Liver (tissue), 9 donors: ENCODE results near the gene WBP2. TPM values are rescaled to one million over a fixed set of nuclear protein-coding genes. Genes with fewer than 3 reads are reported as not detected.
"Not testable (repeated sequence)": the region's sequence is repeated elsewhere in the genome, so short reads cannot be mapped to it uniquely, and the experiment has no call there.

Experiments
- DNase-seq: peaks from one replicate; pipeline ENCODE4 v3.0.0-alpha.2; 2017; ENCODE audit warnings: low spot score
- H3K27ac ChIP-seq, 2 donors: one replicate each; pipeline ENCODE4 v1.7.0; 2013; ENCODE audit warnings: inconsistent platforms in 2 of 2, low read length in 2 of 2, control low read depth in 1 of 2, low read depth in 1 of 2, mild to moderate bottlenecking in 1 of 2
- H3K27me3 ChIP-seq, 4 donors: one replicate each; pipeline versions ENCODE4 v1.6.1 to v1.7.0; 2013; ENCODE audit warnings: low read length in 3 of 4, inconsistent platforms in 1 of 4, mild to moderate bottlenecking in 1 of 4, moderate library complexity in 1 of 4; ENCODE audit not compliant: control insufficient read depth in 4 of 4, insufficient read depth in 4 of 4
- H3K36me3 ChIP-seq, 4 donors: one replicate each; pipeline versions ENCODE4 v1.6.1 to v1.7.0; 2013; ENCODE audit warnings: low read length in 3 of 4, mild to moderate bottlenecking in 3 of 4, low read depth in 1 of 4, moderate library complexity in 1 of 4; ENCODE audit not compliant: control insufficient read depth in 4 of 4, insufficient read depth in 3 of 4
- H3K4me1 ChIP-seq, 4 donors: one replicate each; pipeline versions ENCODE4 v1.6.1 to v1.7.0; 2013; ENCODE audit warnings: low read length in 3 of 4, mild to moderate bottlenecking in 3 of 4, moderate library complexity in 1 of 4; ENCODE audit not compliant: control insufficient read depth in 4 of 4, insufficient read depth in 4 of 4
- H3K4me3 ChIP-seq, 3 donors: one replicate each; pipeline versions ENCODE4 v1.6.1 to v1.7.0; 2013; ENCODE audit warnings: low read length in 3 of 3, control low read depth in 1 of 3, low read depth in 1 of 3, mild to moderate bottlenecking in 1 of 3
- H3K9ac ChIP-seq, 2 donors: one replicate each; pipeline ENCODE4 v1.7.0; 2013; ENCODE audit warnings: low read length in 2 of 2, mild to moderate bottlenecking in 2 of 2, moderate library complexity in 2 of 2, control low read depth in 1 of 2, low read depth in 1 of 2
- H3K9me3 ChIP-seq, 4 donors: one replicate each; pipeline versions ENCODE4 v1.6.1 to v1.7.0; 2013; ENCODE audit warnings: low read length in 3 of 4; ENCODE audit not compliant: control insufficient read depth in 4 of 4
- EGR1 ChIP-seq, 2 donors: IDR thresholded peaks; 2 replicates each; pipeline ENCODE4 v1.6.1; 2016 to 2018; ENCODE audit warnings: antibody characterized with exemption in 2 of 2, low read depth in 2 of 2
- FOXA1 ChIP-seq: IDR thresholded peaks from 2 replicates; pipeline ENCODE4 v1.6.1; 2016; ENCODE audit warnings: antibody characterized with exemption
- GABPA ChIP-seq, 2 donors: IDR thresholded peaks in 1 of 2; conservative IDR thresholded peaks in 1 of 2; 2 replicates each; pipeline ENCODE4 v1.6.1; 2016; ENCODE audit warnings: antibody characterized with exemption in 2 of 2, mild to moderate bottlenecking in 1 of 2, moderate library complexity in 1 of 2
- JUND ChIP-seq, 2 donors: IDR thresholded peaks; 2 replicates each; pipeline ENCODE4 v1.6.1; 2016; ENCODE audit warnings: antibody characterized with exemption in 2 of 2
- NR2F2 ChIP-seq: IDR thresholded peaks from 2 replicates; pipeline ENCODE4 v1.6.1; 2016; ENCODE audit warnings: antibody characterized with exemption
- RXRA ChIP-seq, 2 donors: IDR thresholded peaks; 2 replicates each; pipeline ENCODE4 v1.6.1; 2017 to 2018; ENCODE audit warnings: antibody characterized with exemption in 2 of 2, mild to moderate bottlenecking in 1 of 2
- YY1 ChIP-seq: IDR thresholded peaks from 2 replicates; pipeline ENCODE4 v1.6.1; 2016; ENCODE audit warnings: antibody characterized with exemption, mild to moderate bottlenecking
- WGBS: extraction: QIAGEN DNeasy Blood & Tissue Kit; methylation state at CpG from one replicate; pipeline ENCODE4 v1.1.7; 2013; 5-methylcytosine and 5-hydroxymethylcytosine counted together
- polyA plus RNA-seq, 2 donors: library from polyadenylated mRNA; stranded (reverse) in 1 of 2; unstranded in 1 of 2; fragments of 200-250 nt in 1 of 2; fragments of >200 nt in 1 of 2; fragmentation: Nextera tagmentation in 1 of 2; extraction: Ambion mirVana in 1 of 2; gene quantifications; one replicate each; pipeline versions ENCODE4 v1.2.1 to v1.2.3, GENCODE V29; 2013 to 2015
- total RNA-seq, 2 donors: library from RNA; depleted of rRNA; stranded (reverse); fragments of >200 nt; gene quantifications; one replicate each; pipeline ENCODE4 v1.2.3, GENCODE V29; 2014
- TF ChIP-seq, protein P1 (sequence below): IDR thresholded peaks from 2 replicates; pipeline ENCODE4 v1.6.1; 2016; ENCODE audit warnings: antibody characterized with exemption, mild to moderate bottlenecking
- TF ChIP-seq, protein P2 (sequence below): IDR thresholded peaks from 2 replicates; pipeline ENCODE4 v1.6.1; 2016; ENCODE audit warnings: antibody characterized with exemption
- TF ChIP-seq, protein P3 (sequence below): IDR thresholded peaks from 2 replicates; pipeline ENCODE4 v1.6.1; 2016; ENCODE audit warnings: antibody characterized with exemption
- donor health status: healthy.
- donor health status: healthy.
- donor health status: healthy.
- donor health status: healthy.
- donor health status: healthy.

The WBP2 gene
- total and polyA plus RNA-seq, 4 donors: 29.0 to 99.4 (median 51.6) TPM

DNA sequence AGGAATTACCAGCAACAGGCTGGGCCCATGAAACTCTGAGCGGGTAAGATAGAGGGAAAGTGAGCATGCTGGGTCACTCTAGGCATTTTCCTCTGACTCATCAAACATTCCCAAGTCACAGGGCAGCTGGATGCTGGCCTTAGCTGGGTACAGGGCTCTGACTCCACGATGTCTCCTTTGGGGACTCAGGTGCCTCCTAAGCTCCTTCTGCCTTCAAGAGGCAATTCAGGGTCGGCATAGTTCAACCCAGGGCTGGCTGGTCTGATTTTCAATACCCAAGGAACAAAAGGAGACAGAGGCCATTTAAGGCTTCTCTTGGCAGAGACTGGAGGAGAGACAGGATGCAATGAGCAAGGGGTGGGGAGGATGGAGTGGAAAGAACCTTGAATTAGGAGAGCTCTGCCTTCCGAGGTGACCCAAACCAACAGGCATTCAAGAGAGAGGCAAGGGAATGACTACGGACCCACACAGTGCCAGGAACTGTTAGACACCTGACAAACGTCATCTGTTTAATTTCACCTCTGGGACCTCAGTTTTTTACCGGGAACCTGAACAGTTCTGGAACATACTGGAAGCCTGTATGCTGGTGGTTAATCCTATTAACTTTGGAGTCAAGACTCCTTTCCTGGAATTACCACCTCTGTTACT, 910 bp downstream of the WBP2 start:
- Histone ChIP-seq H3K27me3 (no peaks in the 10 kb centered on the region), H3K36me3 (peaks cover 5 to 18% (median 10%) of the 10 kb centered on the region in 4 donors), H3K9ac (peak overlapping the region; percentile 93 to 100), H3K4me3 (peak overlapping the region; percentile 81 to 87 (median 83)), H3K27ac (peak overlapping the region; percentile 87 to 96), H3K4me1 (peaks cover 2 to 44% (median 30%) of the 10 kb centered on the region in 4 donors), H3K9me3 (no peaks in the 10 kb centered on the region)
- TF ChIP-seq YY1 (peak; percentile 40), NR2F2 (peak; percentile 10), EGR1 (IDR thresholded peaks at IDR 0.05; ENCODE audit: low read depth in 2 of 2) (no peak), RXRA (IDR thresholded peaks at IDR 0.05) (peak in 1 of 2 donors; percentile 17), GABPA (IDR thresholded peaks at IDR 0.05 in 1 of 2, conservative IDR thresholded peaks at IDR 0.05 in 1 of 2) (no peak), FOXA1 (no peak), JUND (IDR thresholded peaks at IDR 0.05) (peak in 1 of 2 donors; percentile 7)
- TF ChIP-seq, protein P1, sequence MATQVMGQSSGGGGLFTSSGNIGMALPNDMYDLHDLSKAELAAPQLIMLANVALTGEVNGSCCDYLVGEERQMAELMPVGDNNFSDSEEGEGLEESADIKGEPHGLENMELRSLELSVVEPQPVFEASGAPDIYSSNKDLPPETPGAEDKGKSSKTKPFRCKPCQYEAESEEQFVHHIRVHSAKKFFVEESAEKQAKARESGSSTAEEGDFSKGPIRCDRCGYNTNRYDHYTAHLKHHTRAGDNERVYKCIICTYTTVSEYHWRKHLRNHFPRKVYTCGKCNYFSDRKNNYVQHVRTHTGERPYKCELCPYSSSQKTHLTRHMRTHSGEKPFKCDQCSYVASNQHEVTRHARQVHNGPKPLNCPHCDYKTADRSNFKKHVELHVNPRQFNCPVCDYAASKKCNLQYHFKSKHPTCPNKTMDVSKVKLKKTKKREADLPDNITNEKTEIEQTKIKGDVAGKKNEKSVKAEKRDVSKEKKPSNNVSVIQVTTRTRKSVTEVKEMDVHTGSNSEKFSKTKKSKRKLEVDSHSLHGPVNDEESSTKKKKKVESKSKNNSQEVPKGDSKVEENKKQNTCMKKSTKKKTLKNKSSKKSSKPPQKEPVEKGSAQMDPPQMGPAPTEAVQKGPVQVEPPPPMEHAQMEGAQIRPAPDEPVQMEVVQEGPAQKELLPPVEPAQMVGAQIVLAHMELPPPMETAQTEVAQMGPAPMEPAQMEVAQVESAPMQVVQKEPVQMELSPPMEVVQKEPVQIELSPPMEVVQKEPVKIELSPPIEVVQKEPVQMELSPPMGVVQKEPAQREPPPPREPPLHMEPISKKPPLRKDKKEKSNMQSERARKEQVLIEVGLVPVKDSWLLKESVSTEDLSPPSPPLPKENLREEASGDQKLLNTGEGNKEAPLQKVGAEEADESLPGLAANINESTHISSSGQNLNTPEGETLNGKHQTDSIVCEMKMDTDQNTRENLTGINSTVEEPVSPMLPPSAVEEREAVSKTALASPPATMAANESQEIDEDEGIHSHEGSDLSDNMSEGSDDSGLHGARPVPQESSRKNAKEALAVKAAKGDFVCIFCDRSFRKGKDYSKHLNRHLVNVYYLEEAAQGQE: peak; percentile 61
- TF ChIP-seq, protein P2, sequence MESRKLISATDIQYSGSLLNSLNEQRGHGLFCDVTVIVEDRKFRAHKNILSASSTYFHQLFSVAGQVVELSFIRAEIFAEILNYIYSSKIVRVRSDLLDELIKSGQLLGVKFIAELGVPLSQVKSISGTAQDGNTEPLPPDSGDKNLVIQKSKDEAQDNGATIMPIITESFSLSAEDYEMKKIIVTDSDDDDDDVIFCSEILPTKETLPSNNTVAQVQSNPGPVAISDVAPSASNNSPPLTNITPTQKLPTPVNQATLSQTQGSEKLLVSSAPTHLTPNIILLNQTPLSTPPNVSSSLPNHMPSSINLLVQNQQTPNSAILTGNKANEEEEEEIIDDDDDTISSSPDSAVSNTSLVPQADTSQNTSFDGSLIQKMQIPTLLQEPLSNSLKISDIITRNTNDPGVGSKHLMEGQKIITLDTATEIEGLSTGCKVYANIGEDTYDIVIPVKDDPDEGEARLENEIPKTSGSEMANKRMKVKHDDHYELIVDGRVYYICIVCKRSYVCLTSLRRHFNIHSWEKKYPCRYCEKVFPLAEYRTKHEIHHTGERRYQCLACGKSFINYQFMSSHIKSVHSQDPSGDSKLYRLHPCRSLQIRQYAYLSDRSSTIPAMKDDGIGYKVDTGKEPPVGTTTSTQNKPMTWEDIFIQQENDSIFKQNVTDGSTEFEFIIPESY: no peak
- no peak for DNase-seq
- 21% methylated on average over 7 of the region's 7 CpGs for WGBS

DNA sequence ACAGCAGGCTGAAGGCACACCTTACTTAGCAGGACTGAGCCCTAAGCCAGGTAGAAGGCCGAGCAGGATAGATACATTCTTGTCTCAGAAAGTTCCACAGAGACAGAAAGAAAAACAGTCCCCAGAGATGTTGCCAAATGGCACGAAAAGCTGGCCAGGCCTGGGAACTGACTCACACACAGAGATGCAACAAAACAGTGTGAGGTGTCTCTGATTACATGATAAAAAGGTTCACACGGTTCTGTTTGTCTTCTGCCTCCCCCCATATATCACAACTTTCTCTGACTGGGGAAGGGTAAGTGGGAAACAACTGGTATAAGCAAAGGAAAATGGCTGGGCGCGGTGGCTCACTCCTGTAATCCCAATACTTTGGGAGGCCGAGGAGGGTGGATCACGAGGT, 1.7 kb downstream of the WBP2 start:
- Histone ChIP-seq H3K27ac (peak overlapping the region; percentile 19 to 96), H3K4me3 (no peak overlapping the region), H3K27me3 (no peaks in the 10 kb centered on the region), H3K36me3 (peaks cover 9 to 23% (median 18%) of the 10 kb centered on the region in 4 donors), H3K9ac (no peak overlapping the region), H3K4me1 (peaks cover 2 to 46% (median 34%) of the 10 kb centered on the region in 4 donors), H3K9me3 (no peaks in the 10 kb centered on the region)
- TF ChIP-seq EGR1 (IDR thresholded peaks at IDR 0.05; ENCODE audit: low read depth in 2 of 2) (no peak), YY1 (peak; percentile 5)
- TF ChIP-seq, protein P3, sequence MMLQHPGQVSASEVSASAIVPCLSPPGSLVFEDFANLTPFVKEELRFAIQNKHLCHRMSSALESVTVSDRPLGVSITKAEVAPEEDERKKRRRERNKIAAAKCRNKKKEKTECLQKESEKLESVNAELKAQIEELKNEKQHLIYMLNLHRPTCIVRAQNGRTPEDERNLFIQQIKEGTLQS: no peak
- DNase-seq: no peak
- WGBS: 68% methylated on average over 7 of the region's 7 CpGs

DNA sequence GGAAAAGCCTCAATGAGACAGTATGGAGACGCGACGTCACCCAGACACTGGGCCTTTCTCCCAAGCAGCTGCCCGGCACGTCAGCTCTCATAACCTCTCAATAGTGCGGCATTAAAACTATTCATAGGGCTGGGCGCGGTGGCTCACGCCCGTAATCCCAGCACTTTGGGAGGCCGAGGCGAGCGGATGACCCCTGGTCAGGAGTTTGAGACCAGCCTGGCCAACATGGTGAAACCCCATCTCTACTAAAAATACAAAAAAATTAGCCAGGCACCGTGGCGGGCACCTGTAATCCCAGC, 3.5 kb downstream of the WBP2 start:
- H3K4me1 ChIP-seq: peaks cover 2 to 52% (median 33%) of the 10 kb centered on the region in 4 donors
- not testable (repeated sequence) for H3K27me3 ChIP-seq, H3K4me3 ChIP-seq, DNase-seq, H3K9me3 ChIP-seq
- WGBS: 94% methylated on average over 15 of the region's 15 CpGs
- H3K27ac ChIP-seq: peak overlapping the region; percentile 77 to 78
- H3K9ac ChIP-seq: peak overlapping the region in 1 of 2 donors; percentile 8
- H3K36me3 ChIP-seq: peaks cover 19 to 41% (median 35%) of the 10 kb centered on the region in 4 donors
